ENCODE data around the gene C11orf54. TPM values are rescaled to one million over a fixed set of nuclear protein-coding genes. Genes with fewer than 3 reads are reported as not detected.
"Not testable (repeated sequence)": the region's sequence is repeated elsewhere in the genome, so short reads cannot be mapped to it uniquely, and the experiment has no call there.

C11orf54 gene
- total RNA-seq, 4 donors from 2014 or later: 17.9 to 22.2 (median 21.0) TPM

- no peaks in the 10 kb centered on the region for H3K36me3 ChIP-seq
- DNase-seq: no peak
- H3K4me3 ChIP-seq: no peak overlapping the region
- TF ChIP-seq CTCF (IDR thresholded peaks at IDR 0.05) (no peak), POLR2A (IDR thresholded peaks at IDR 0.05) (no peak)
- H3K4me1 ChIP-seq: no peaks in the 10 kb centered on the region
- H3K27me3 ChIP-seq: no peaks in the 10 kb centered on the region
- H3K9me3 ChIP-seq: no peaks in the 10 kb centered on the region
- intact Hi-C loops (cut with DNase I): no loop called here
- WGBS, 2 donors: 80 to 100% methylated on average over 2 to 3 of the region's 3 CpGs
- H3K27ac ChIP-seq: no peak overlapping the region
Observed at GRCh38 chr11:93773045-93773477, 31.6 kb downstream of the C11orf54 start.

- H3K27ac ChIP-seq: no peak overlapping the region
- no peaks in the 10 kb centered on the region for H3K36me3 ChIP-seq
Observed at GRCh38 chr11:93773601-93774200, 32.2 kb downstream of the C11orf54 start.

GRCh38 chr11:93774560-93774959, 33.1 kb downstream of the C11orf54 start:
- H3K9me3 ChIP-seq; H3K4me1 ChIP-seq; intact Hi-C loops (cut with DNase I); H3K27ac ChIP-seq; H3K4me3 ChIP-seq; H3K36me3 ChIP-seq; DNase-seq; H3K27me3 ChIP-seq: not testable (repeated sequence)
- WGBS, 2 donors: 85 to 86% methylated on average over 2 to 3 of the region's 3 CpGs

More at GRCh38 chr11:93773601-93774200, 32.2 kb downstream of the C11orf54 start:
- Histone ChIP-seq H3K9me3 (no peaks in the 10 kb centered on the region), H3K4me3 (no peak overlapping the region), H3K4me1 (no peaks in the 10 kb centered on the region), H3K27me3 (no peaks in the 10 kb centered on the region)
- intact Hi-C loops (cut with DNase I): no loop called here
- TF ChIP-seq CTCF (IDR thresholded peaks at IDR 0.05): no peak
- no peak for TF ChIP-seq POLR2A (IDR thresholded peaks at IDR 0.05)
- WGBS, 2 donors: no CpG with 5 or more reads among the region's 10 CpGs
- DNase-seq: no peak

DNA sequence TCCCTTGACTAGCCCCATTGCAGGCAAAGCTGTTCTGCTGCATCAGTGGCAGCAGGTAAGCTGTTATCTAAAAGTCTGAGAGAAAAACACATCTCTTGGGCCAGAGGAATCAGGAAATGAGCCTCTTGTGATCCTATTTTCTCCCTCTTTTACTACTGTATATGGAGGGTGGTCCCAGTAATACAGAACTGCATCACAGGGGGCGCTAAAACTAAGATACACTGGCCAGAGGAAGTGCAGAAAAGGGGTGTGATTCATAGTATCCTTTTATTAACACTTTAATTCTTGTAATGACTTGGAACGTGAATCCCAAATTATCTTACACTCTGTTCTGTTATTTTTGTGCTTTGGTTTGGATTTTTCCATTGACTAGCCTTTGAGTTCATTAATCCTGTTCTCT, 33.8 kb downstream of the C11orf54 start:
- no peak overlapping the region for H3K27ac ChIP-seq
- intact Hi-C loops (cut with DNase I): no loop called here
- WGBS, 2 donors: 43 to 56% methylated on average over 2 of the region's 2 CpGs
- DNase-seq: no peak
- H3K36me3 ChIP-seq: no peaks in the 10 kb centered on the region
- TF ChIP-seq CTCF (IDR thresholded peaks at IDR 0.05): no peak
- no peaks in the 10 kb centered on the region for H3K4me1 ChIP-seq
- H3K4me3 ChIP-seq: no peak overlapping the region
- no peaks in the 10 kb centered on the region for H3K9me3 ChIP-seq
- no peaks in the 10 kb centered on the region for H3K27me3 ChIP-seq

DNA sequence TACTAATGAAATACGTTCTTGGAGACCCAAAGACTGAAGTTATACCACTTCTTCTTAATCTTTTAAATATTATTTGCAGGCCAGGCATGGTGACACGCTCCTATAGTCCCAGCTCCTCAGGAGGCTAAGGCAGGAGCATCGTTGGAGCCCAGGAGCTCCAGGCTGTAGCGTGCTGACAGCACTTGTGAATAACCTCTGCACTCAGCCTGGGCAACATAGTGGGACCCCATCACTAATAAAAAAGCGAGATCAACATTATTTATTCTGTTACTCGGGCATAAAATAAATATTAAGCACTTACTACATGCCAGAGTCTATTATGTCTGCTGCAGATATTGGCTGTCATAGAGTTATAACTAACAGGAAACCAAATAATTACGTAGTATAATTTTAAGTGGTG, 41.9 kb downstream of the C11orf54 start:
- Histone ChIP-seq H3K27ac (peak overlapping the region in 2 of 4 donors; percentile 97), H3K27me3 (no peaks in the 10 kb centered on the region), H3K4me3 (peak overlapping the region; percentile 79 to 99 (median 88)), H3K4me1 (peaks cover 5 to 42% (median 28%) of the 10 kb centered on the region in 3 donors), H3K9me3 (no peaks in the 10 kb centered on the region), H3K36me3 (peaks cover 0 to 12% (median 0%) of the 10 kb centered on the region in 3 donors)
- 47% methylated on average over 7 of the region's 7 CpGs for WGBS, 2 donors
- no peak for TF ChIP-seq POLR2A (IDR thresholded peaks at IDR 0.05)
- TF ChIP-seq CTCF (IDR thresholded peaks at IDR 0.05): no peak
- intact Hi-C loops (cut with DNase I): loop anchor here (5.0 kb wide), 1 partner anchor 36 kb away; no protein-coding TSS in a partner anchor
- DNase-seq: no peak

Measured in esophagus squamous epithelium (tissue), 5 donors.